Activated CD4-positive, alpha-beta T cell treated with anti-CD3 and anti-CD28 coated beads, Interleukin-10, Interleukin-2, amounts not matched to agents 100 ng/mL and 50 ng/mL, durations not matched to agents 16 hours and 8 hours (primary cell): ENCODE results near the gene DCLRE1A.

Experiments
- DNase-seq: peaks from one replicate; pipeline ENCODE4 v3.0.0-alpha.2; 2020

The DCLRE1A gene

GRCh38 chr10:113854013-113854760 lies at the start of gene DCLRE1A, which contains the start of gene NHLRC2:
Gene DCLRE1A, minus strand, starts transcription at chr10:113854082. Its CDS starts 900 bp downstream, at chr10:113853182.
Gene NHLRC2, plus strand, starts transcription at chr10:113854661. Its CDS starts 212 bp downstream, at chr10:113854873.
- DNase-seq = peak; percentile 75

- no peak for DNase-seq
These were observed 46.2 kb upstream of the DCLRE1A start for GRCh38 chr10:113899952-113900598.

- DNase-seq = no peak
These were observed 44.1 kb upstream of the DCLRE1A start for GRCh38 chr10:113897693-113898618.

GRCh38 chr10:113895018-113895417 lies 41.1 kb upstream of the DCLRE1A start:
- no peak for DNase-seq

GRCh38 chr10:113894581-113894980 lies 40.7 kb upstream of the DCLRE1A start:
- no peak for DNase-seq

- no peak for DNase-seq
These were observed 39.7 kb upstream of the DCLRE1A start for GRCh38 chr10:113893570-113893969.

- no peak for DNase-seq
These were observed 37.6 kb upstream of the DCLRE1A start for GRCh38 chr10:113891476-113891875.

- no peak for DNase-seq
These were observed 36.9 kb upstream of the DCLRE1A start for GRCh38 chr10:113890769-113891168.

GRCh38 chr10:113889911-113890310 lies 36.0 kb upstream of the DCLRE1A start:
- DNase-seq = no peak

GRCh38 chr10:113882240-113882639 lies 28.4 kb upstream of the DCLRE1A start:
- peak; percentile 26 for DNase-seq

- no peak for DNase-seq
These were observed 26.4 kb upstream of the DCLRE1A start for GRCh38 chr10:113880236-113880635.

GRCh38 chr10:113879691-113880090 lies 25.8 kb upstream of the DCLRE1A start:
- no peak for DNase-seq

GRCh38 chr10:113876461-113876860 lies 22.6 kb upstream of the DCLRE1A start:
- DNase-seq = no peak

GRCh38 chr10:113875212-113875611 lies 21.3 kb upstream of the DCLRE1A start:
- DNase-seq = no peak

GRCh38 chr10:113872139-113873030 lies 18.5 kb upstream of the DCLRE1A start:
- no peak for DNase-seq

GRCh38 chr10:113869789-113870188 lies 15.9 kb upstream of the DCLRE1A start:
- DNase-seq = no peak

GRCh38 chr10:113867904-113868303 lies 14.0 kb upstream of the DCLRE1A start:
- DNase-seq = no peak

- DNase-seq = no peak
These were observed 12.9 kb upstream of the DCLRE1A start for GRCh38 chr10:113866551-113867394.

- DNase-seq = no peak
These were observed 12.0 kb upstream of the DCLRE1A start for GRCh38 chr10:113865901-113866300.

- DNase-seq = no peak
These were observed 5.4 kb upstream of the DCLRE1A start for GRCh38 chr10:113859261-113859660.

- no peak for DNase-seq
These were observed 4.7 kb upstream of the DCLRE1A start for GRCh38 chr10:113858541-113858940.
